H1 (cell line): Measurements from ENCODE around the gene INPP4A.

Experiments
- CREB1 ChIP-seq: IDR thresholded peaks from 2 replicates; pipeline ENCODE4 v1.6.1; 2012; ENCODE audit warnings: inconsistent platforms
- EZH2 ChIP-seq: fragments of 200-600 bp; sonication (generic); IDR thresholded peaks from 2 replicates; pipeline ENCODE4 v1.7.1; 2012; ENCODE audit warnings: low read depth, mild to moderate bottlenecking, moderate library complexity, low read length, inconsistent platforms; ENCODE audit not compliant: severe bottlenecking
- MAX ChIP-seq: IDR thresholded peaks from 2 replicates; pipeline ENCODE4 v1.6.1; 2012; ENCODE audit warnings: inconsistent platforms
- TF ChIP-seq, protein P1 (sequence below), 3 experiments: IDR thresholded peaks; 1 replicate in 2 of 3; 2 replicates in 1 of 3; pipeline versions ENCODE4 v1.5.1 to v1.6.1; 2011; ENCODE audit warnings: low read length in 3 of 3, mild to moderate bottlenecking in 3 of 3, inconsistent platforms in 2 of 3, low read depth in 1 of 3, moderate library complexity in 1 of 3; ENCODE audit not compliant: insufficient read depth in 1 of 3; ENCODE audit errors: control extremely low read depth in 1 of 3

GRCh38 chr2:98507891-98508708, 63.4 kb downstream of the INPP4A start:
- TF ChIP-seq, protein P1, sequence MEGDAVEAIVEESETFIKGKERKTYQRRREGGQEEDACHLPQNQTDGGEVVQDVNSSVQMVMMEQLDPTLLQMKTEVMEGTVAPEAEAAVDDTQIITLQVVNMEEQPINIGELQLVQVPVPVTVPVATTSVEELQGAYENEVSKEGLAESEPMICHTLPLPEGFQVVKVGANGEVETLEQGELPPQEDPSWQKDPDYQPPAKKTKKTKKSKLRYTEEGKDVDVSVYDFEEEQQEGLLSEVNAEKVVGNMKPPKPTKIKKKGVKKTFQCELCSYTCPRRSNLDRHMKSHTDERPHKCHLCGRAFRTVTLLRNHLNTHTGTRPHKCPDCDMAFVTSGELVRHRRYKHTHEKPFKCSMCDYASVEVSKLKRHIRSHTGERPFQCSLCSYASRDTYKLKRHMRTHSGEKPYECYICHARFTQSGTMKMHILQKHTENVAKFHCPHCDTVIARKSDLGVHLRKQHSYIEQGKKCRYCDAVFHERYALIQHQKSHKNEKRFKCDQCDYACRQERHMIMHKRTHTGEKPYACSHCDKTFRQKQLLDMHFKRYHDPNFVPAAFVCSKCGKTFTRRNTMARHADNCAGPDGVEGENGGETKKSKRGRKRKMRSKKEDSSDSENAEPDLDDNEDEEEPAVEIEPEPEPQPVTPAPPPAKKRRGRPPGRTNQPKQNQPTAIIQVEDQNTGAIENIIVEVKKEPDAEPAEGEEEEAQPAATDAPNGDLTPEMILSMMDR (IDR thresholded peaks at IDR 0.05; ENCODE audit: control extremely low read depth in 1 of 3, insufficient read depth in 1 of 3, low read depth in 1 of 3, low read length in 3 of 3), result no peak
- TF ChIP-seq EZH2 (no peak), CREB1 (no peak), MAX (no peak)
